CD4-positive, alpha-beta T cell (primary cell): ENCODE data around the gene UGT1A9. TPM values are rescaled to one million over a fixed set of nuclear protein-coding genes. Genes with fewer than 3 reads are reported as not detected.

Experiments
- ATAC-seq: fragments of 200-7000 bp; cut with Tn5 transposase; one replicate; pipeline ENCODE4 v1.10.0; 2022; ENCODE audit warnings: mild to moderate bottlenecking; ENCODE audit not compliant: poor library complexity
- CTCF ChIA-PET: fragments of 350-600 bp; sonication (Branson Sonifier 250); formaldehyde crosslinking; loops from one replicate; lab custom pipeline; 2021; ENCODE audit warnings: antibody characterized with exemption, inconsistent platforms; lab: Charles Lee
- POLR2A ChIA-PET: fragments of 350-600 bp; sonication (Branson Sonifier 250); formaldehyde crosslinking; loops from one replicate; lab custom pipeline; 2021; ENCODE audit warnings: antibody characterized with exemption, inconsistent platforms; lab: Charles Lee
- DNase-seq, 14 experiments: peaks; one replicate each; pipeline ENCODE4 v3.0.0-alpha.2; 2013 to 2020; ENCODE audit warnings: mixed read lengths in 2 of 14
- H3K27ac ChIP-seq, 2 donors: one replicate each; pipeline versions ENCODE4 v1.5.1 to v1.7.0; 2013; ENCODE audit warnings: low read length in 2 of 2, low read depth in 1 of 2, mild to moderate bottlenecking in 1 of 2
- H3K27me3 ChIP-seq, 2 experiments: 1 replicate in 1 of 2; 2 replicates in 1 of 2; pipeline versions ENCODE4 v1.6.1 to v1.7.0; 2013; ENCODE audit warnings: low read length in 2 of 2, control low read depth in 1 of 2, mild to moderate bottlenecking in 1 of 2, moderate library complexity in 1 of 2; ENCODE audit not compliant: insufficient read depth in 2 of 2, control insufficient read depth in 1 of 2
- H3K36me3 ChIP-seq: one replicate; pipeline ENCODE4 v1.6.1; 2013; ENCODE audit warnings: low read length, control low read depth; ENCODE audit not compliant: insufficient read depth
- H3K4me1 ChIP-seq: one replicate; pipeline ENCODE4 v1.6.1; 2013; ENCODE audit warnings: low read length, control low read depth; ENCODE audit not compliant: insufficient read depth
- H3K4me3 ChIP-seq: one replicate; pipeline ENCODE4 v1.5.1; 2013; ENCODE audit warnings: mild to moderate bottlenecking, low read length, moderate library complexity
- H3K9me3 ChIP-seq, 2 experiments: 1 replicate in 1 of 2; 2 replicates in 1 of 2; pipeline versions ENCODE4 v1.6.1 to v1.7.0; 2013; ENCODE audit warnings: low read length in 2 of 2, mild to moderate bottlenecking in 2 of 2, control low read depth in 1 of 2, moderate library complexity in 1 of 2; ENCODE audit not compliant: control insufficient read depth in 1 of 2, insufficient read depth in 1 of 2
- H3K27ac Mint-ChIP-seq: one replicate; pipeline ENCODE4 v1.8.0; 2020; ENCODE audit warnings: mixed read lengths
- H3K27me3 Mint-ChIP-seq: one replicate; pipeline ENCODE4 v1.8.0; 2021; ENCODE audit warnings: mixed read lengths
- H3K36me3 Mint-ChIP-seq: one replicate; pipeline ENCODE4 v1.8.0; 2021; ENCODE audit warnings: low read depth, mixed read lengths
- H3K4me1 Mint-ChIP-seq: one replicate; pipeline ENCODE4 v1.8.0; 2021; ENCODE audit warnings: low read depth, mixed read lengths
- H3K4me3 Mint-ChIP-seq: one replicate; pipeline ENCODE4 v1.8.0; 2020; ENCODE audit warnings: mild to moderate bottlenecking, mixed read lengths
- H3K9me3 Mint-ChIP-seq: one replicate; pipeline ENCODE4 v1.8.0; 2020; ENCODE audit warnings: mixed read lengths
- intact Hi-C, 2 experiments: fragments of 100-400 bp; cut with DNase I in 1 of 2; cut with micrococcal nuclease in 1 of 2; formaldehyde crosslinking; loops; one replicate each; pipeline versions ENCODE4 v1.15.1 to v1.9.0; 2023 to 2025; cut with DNase I, micrococcal nuclease
- total RNA-seq, 174 experiments: library from RNA in 2 of 174; stranded (reverse) in 2 of 174; gene quantifications; one replicate each; pipeline ENCODE4 v1.2.3 and lab custom pipeline; 2021 to 2026
- TF ChIP-seq, protein P1 (sequence below): fragments of 200-600 bp; IDR thresholded peaks from one replicate; pipeline ENCODE4 v1.8.0; 2022; ENCODE audit warnings: antibody characterized with exemption, mild to moderate bottlenecking

The UGT1A9 gene
- total RNA-seq, 2 experiments from 2014 or later, result not detected

DNA sequence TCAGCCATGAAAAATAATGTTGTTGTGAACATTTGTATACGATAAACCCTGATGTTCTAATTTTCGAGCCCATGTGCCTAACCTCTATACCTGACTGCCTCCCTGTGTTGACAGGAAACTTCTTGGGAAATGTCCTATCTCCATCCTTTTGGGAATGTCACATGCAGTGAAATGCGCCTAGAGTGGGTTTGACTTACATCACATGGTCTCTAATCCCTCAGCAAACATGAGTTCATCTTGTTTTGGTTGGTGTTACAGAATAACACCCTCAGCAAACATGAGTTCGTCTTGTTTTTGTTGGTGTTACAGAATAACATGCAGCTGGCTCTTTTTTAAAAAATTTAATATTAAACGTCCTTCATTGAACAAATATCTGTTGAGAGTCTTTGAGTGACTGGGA is 16.6 kb downstream of the UGT1A9 start:
- Mint-ChIP-seq H3K4me3 (no peak overlapping the region), H3K27me3 (peaks cover 11% of the 10 kb centered on the region), H3K4me1 (no peaks in the 10 kb centered on the region), H3K27ac (no peak overlapping the region), H3K9me3 (no peaks in the 10 kb centered on the region), H3K36me3 (no peaks in the 10 kb centered on the region)
- ATAC-seq (no peak), DNase-seq (no peak)
- Histone ChIP-seq H3K27ac (no peak overlapping the region), H3K27me3 (peaks cover 2 to 7% of the 10 kb centered on the region in 2 experiments), H3K4me1 (no peaks in the 10 kb centered on the region), H3K36me3 (no peaks in the 10 kb centered on the region), H3K4me3 (no peak overlapping the region), H3K9me3 (peaks cover 0 to 4% of the 10 kb centered on the region in 2 experiments)
- CTCF ChIA-PET, result no interaction called here
- POLR2A ChIA-PET, result no interaction called here
- TF ChIP-seq, protein P1, sequence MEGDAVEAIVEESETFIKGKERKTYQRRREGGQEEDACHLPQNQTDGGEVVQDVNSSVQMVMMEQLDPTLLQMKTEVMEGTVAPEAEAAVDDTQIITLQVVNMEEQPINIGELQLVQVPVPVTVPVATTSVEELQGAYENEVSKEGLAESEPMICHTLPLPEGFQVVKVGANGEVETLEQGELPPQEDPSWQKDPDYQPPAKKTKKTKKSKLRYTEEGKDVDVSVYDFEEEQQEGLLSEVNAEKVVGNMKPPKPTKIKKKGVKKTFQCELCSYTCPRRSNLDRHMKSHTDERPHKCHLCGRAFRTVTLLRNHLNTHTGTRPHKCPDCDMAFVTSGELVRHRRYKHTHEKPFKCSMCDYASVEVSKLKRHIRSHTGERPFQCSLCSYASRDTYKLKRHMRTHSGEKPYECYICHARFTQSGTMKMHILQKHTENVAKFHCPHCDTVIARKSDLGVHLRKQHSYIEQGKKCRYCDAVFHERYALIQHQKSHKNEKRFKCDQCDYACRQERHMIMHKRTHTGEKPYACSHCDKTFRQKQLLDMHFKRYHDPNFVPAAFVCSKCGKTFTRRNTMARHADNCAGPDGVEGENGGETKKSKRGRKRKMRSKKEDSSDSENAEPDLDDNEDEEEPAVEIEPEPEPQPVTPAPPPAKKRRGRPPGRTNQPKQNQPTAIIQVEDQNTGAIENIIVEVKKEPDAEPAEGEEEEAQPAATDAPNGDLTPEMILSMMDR, result no peak
- intact Hi-C loops, result no loop called here

DNA sequence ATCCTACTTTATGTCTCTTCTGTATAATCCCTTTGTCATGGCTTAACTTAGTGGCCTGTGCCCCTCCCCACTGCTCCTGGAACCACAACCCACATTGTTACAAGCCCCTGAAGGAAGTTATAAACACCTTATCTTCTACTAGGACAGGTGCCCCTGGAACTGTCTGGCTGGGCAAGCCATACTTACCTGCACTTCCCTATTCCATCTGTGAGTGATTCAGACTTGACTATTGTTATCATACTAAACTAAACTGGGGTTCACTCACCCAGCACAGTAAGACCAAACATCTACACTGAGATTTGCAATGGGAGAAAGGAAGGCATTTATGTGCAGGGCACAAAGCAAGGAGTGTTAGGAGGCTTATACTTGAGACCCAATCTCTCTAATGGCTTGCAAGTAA is 17.3 kb downstream of the UGT1A9 start:
- Mint-ChIP-seq H3K9me3 (no peaks in the 10 kb centered on the region), H3K27me3 (peaks cover 11% of the 10 kb centered on the region), H3K4me3 (no peak overlapping the region), H3K4me1 (no peaks in the 10 kb centered on the region), H3K36me3 (no peaks in the 10 kb centered on the region), H3K27ac (no peak overlapping the region)
- Histone ChIP-seq H3K4me1 (no peaks in the 10 kb centered on the region), H3K9me3 (peaks cover 0 to 4% of the 10 kb centered on the region in 2 experiments), H3K27me3 (peaks cover 2 to 7% of the 10 kb centered on the region in 2 experiments), H3K4me3 (no peak overlapping the region), H3K27ac (no peak overlapping the region), H3K36me3 (no peaks in the 10 kb centered on the region)
- TF ChIP-seq, protein P1, result no peak
- intact Hi-C loops, result no loop called here
- no peak for ATAC-seq
- POLR2A ChIA-PET, result no interaction called here
- CTCF ChIA-PET, result no interaction called here
- DNase-seq, result no peak

DNA sequence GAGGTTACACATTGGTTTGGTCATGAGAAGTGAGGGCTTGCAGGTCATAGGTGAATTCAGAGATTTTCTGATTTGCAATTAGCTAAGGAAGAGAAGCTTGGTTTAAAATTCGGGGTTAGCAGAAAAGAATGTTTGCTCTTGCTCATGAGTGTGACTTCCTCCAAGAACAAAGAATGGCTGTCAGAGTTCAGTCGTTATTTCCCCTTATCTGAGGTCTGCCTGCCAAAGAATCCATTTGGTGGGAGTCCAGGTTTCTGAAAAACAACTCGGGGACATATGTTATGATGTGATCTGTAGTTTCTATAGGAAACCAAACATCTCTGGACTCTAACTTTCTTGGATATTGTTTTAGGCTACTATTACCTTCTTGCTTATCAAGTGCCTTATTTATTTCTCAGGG is 17.8 kb downstream of the UGT1A9 start:
- Histone ChIP-seq H3K9me3 (peaks cover 0 to 4% of the 10 kb centered on the region in 2 experiments), H3K36me3 (no peaks in the 10 kb centered on the region), H3K4me3 (no peak overlapping the region), H3K27me3 (peaks cover 2 to 7% of the 10 kb centered on the region in 2 experiments), H3K4me1 (no peaks in the 10 kb centered on the region), H3K27ac (no peak overlapping the region)
- no peak for DNase-seq
- ChIA-PET CTCF (no interaction called here), POLR2A (no interaction called here)
- TF ChIP-seq, protein P1, result no peak
- Mint-ChIP-seq H3K4me1 (no peaks in the 10 kb centered on the region), H3K36me3 (no peaks in the 10 kb centered on the region), H3K9me3 (no peaks in the 10 kb centered on the region), H3K27ac (no peak overlapping the region), H3K4me3 (no peak overlapping the region), H3K27me3 (peaks cover 11% of the 10 kb centered on the region)
- ATAC-seq, result no peak
- intact Hi-C loops, result no loop called here
